Ascending aorta (tissue), 2 donors: Measurements from ENCODE around the gene SNX9. TPM values are rescaled to one million over a fixed set of nuclear protein-coding genes. Genes with fewer than 3 reads are reported as not detected.
"Not testable (repeated sequence)": the region's sequence is repeated elsewhere in the genome, so short reads cannot be mapped to it uniquely, and the experiment has no call there.

Experiments
- DNase-seq, 2 donors: peaks; one replicate each; pipeline ENCODE4 v3.0.0-alpha.2; 2019; ENCODE audit warnings: low spot score in 2 of 2
- H3K27ac ChIP-seq, 2 donors: fragments of 200-600 bp; sonication (generic); one replicate each; pipeline ENCODE4 v1.5.1; 2016 to 2017; ENCODE audit warnings: mild to moderate bottlenecking in 1 of 2
- H3K27me3 ChIP-seq: fragments of 200-600 bp; sonication (generic); one replicate; pipeline ENCODE4 v1.5.1; 2017
- H3K36me3 ChIP-seq, 2 donors: fragments of 200-600 bp; sonication (generic); one replicate each; pipeline ENCODE4 v1.5.1; 2016
- H3K4me1 ChIP-seq, 2 donors: fragments of 200-600 bp; sonication (generic); one replicate each; pipeline ENCODE4 v1.5.1; 2016 to 2017; ENCODE audit warnings: mild to moderate bottlenecking in 1 of 2
- H3K4me3 ChIP-seq, 2 donors: fragments of 200-600 bp; sonication (generic); one replicate each; pipeline ENCODE4 v1.5.1; 2016 to 2017; ENCODE audit warnings: mild to moderate bottlenecking in 1 of 2
- H3K9me3 ChIP-seq, 2 donors: fragments of 200-600 bp; sonication (generic); one replicate each; pipeline ENCODE4 v1.5.1; 2016
- intact Hi-C: fragments of 100-400 bp; cut with DNase I; formaldehyde crosslinking; loops from one replicate; pipeline ENCODE4 v1.15.1; 2023
- total RNA-seq: library from RNA; depleted of rRNA; stranded (reverse); fragments of >200 nt; gene quantifications from one replicate; pipeline ENCODE4 v1.1.0, GENCODE V29; 2016
- TF ChIP-seq, protein P1 (sequence below), 3 experiments: fragments of 200-600 bp in 2 of 3; fragments of 450-650 bp in 1 of 3; sonication (generic) in 2 of 3; IDR thresholded peaks; one replicate each; pipeline ENCODE4 v1.5.1; 2016 to 2019; ENCODE audit warnings: antibody characterized with exemption in 3 of 3, mild to moderate bottlenecking in 1 of 3, moderate library complexity in 1 of 3

Gene SNX9
- total RNA-seq, 1 donor from 2014 or later, result 55.2 TPM

GRCh38 chr6:157896932-157897331 is 73.9 kb downstream of the SNX9 start:
- Histone ChIP-seq H3K4me1 (peaks cover 0 to 4% of the 10 kb centered on the region in 2 donors), H3K36me3 (peaks cover 5 to 21% of the 10 kb centered on the region in 2 donors), H3K27me3 (no peaks in the 10 kb centered on the region), H3K4me3 (no peak overlapping the region), H3K27ac (no peak overlapping the region), H3K9me3 (no peaks in the 10 kb centered on the region)
- TF ChIP-seq, protein P1, sequence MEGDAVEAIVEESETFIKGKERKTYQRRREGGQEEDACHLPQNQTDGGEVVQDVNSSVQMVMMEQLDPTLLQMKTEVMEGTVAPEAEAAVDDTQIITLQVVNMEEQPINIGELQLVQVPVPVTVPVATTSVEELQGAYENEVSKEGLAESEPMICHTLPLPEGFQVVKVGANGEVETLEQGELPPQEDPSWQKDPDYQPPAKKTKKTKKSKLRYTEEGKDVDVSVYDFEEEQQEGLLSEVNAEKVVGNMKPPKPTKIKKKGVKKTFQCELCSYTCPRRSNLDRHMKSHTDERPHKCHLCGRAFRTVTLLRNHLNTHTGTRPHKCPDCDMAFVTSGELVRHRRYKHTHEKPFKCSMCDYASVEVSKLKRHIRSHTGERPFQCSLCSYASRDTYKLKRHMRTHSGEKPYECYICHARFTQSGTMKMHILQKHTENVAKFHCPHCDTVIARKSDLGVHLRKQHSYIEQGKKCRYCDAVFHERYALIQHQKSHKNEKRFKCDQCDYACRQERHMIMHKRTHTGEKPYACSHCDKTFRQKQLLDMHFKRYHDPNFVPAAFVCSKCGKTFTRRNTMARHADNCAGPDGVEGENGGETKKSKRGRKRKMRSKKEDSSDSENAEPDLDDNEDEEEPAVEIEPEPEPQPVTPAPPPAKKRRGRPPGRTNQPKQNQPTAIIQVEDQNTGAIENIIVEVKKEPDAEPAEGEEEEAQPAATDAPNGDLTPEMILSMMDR (IDR thresholded peaks at IDR 0.05), result no peak
- DNase-seq, result no peak
- intact Hi-C loops, result no loop called here

DNA sequence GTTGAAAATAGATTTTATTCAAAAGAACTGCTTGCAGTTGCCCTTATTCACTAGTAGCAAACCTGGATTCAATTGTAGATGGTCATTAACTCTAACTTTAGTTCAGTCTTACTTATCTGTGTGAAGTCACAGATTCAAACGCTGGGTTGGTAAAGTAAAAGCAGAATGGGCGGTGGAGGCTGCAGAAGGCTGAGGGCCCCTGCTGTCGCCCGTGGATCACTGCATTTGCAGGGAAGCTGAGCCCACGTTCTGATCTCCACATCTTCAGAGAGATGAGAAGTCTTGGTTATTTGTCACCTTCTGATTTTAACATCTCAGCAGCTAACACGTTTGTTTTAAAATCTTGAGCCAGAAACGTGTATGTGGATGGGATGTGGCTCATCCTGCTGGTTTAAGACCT is 75.1 kb downstream of the SNX9 start:
- TF ChIP-seq, protein P1 (IDR thresholded peaks at IDR 0.05), result peak in 1 of 3 experiments; percentile 16
- Histone ChIP-seq H3K4me3 (no peak overlapping the region), H3K36me3 (peaks cover 11 to 30% of the 10 kb centered on the region in 2 donors), H3K9me3 (no peaks in the 10 kb centered on the region), H3K27ac (no peak overlapping the region), H3K27me3 (no peaks in the 10 kb centered on the region), H3K4me1 (peaks cover 0 to 4% of the 10 kb centered on the region in 2 donors)
- no peak for DNase-seq
- intact Hi-C loops, result no loop called here

- TF ChIP-seq, protein P1 (IDR thresholded peaks at IDR 0.05), result no peak
- Histone ChIP-seq H3K4me1 (peaks cover 0 to 4% of the 10 kb centered on the region in 2 donors), H3K36me3 (peaks cover 11 to 35% of the 10 kb centered on the region in 2 donors), H3K27ac (peak overlapping the region in 1 of 2 donors; percentile 31), H3K9me3 (no peaks in the 10 kb centered on the region), H3K4me3 (no peak overlapping the region), H3K27me3 (no peaks in the 10 kb centered on the region)
- intact Hi-C loops, result no loop called here
- no peak for DNase-seq
These were observed 75.6 kb downstream of the SNX9 start for GRCh38 chr6:157898640-157899039.

- H3K4me3 ChIP-seq, H3K27ac ChIP-seq, DNase-seq, H3K27me3 ChIP-seq, H3K4me1 ChIP-seq, H3K9me3 ChIP-seq: not testable (repeated sequence)
- H3K36me3 ChIP-seq, result peaks cover 11 to 46% of the 10 kb centered on the region in 2 donors
- intact Hi-C loops, result loop anchor here (5.0 kb wide), 1 partner anchor 172 kb away; no protein-coding TSS in a partner anchor
These were observed 77.2 kb downstream of the SNX9 start for GRCh38 chr6:157900262-157900661.

GRCh38 chr6:157900751-157901150 is 77.7 kb downstream of the SNX9 start:
- DNase-seq, H3K27me3 ChIP-seq, H3K9me3 ChIP-seq, H3K4me3 ChIP-seq, H3K4me1 ChIP-seq: not testable (repeated sequence)
- Histone ChIP-seq H3K27ac (peak overlapping the region in 1 of 2 donors; percentile 0), H3K36me3 (peaks cover 14 to 46% of the 10 kb centered on the region in 2 donors)
- intact Hi-C loops, result loop anchor here (5.0 kb wide), 1 partner anchor 172 kb away; no protein-coding TSS in a partner anchor

- H3K27ac ChIP-seq, result no peak overlapping the region
- TF ChIP-seq, protein P1 (IDR thresholded peaks at IDR 0.05), result no peak
- peaks cover 23 to 40% of the 10 kb centered on the region in 2 donors for H3K36me3 ChIP-seq
- H3K9me3 ChIP-seq, result no peaks in the 10 kb centered on the region
- H3K4me1 ChIP-seq, result peaks cover 0 to 4% of the 10 kb centered on the region in 2 donors
- no peaks in the 10 kb centered on the region for H3K27me3 ChIP-seq
- intact Hi-C loops, result loop anchor here (5.0 kb wide), 1 partner anchor 167 kb away; no protein-coding TSS in a partner anchor
- DNase-seq, result no peak
- no peak overlapping the region for H3K4me3 ChIP-seq
These were observed 82.0 kb downstream of the SNX9 start for GRCh38 chr6:157904999-157905398.
